Stimulated activated naive CD8-positive, alpha-beta T cell treated with anti-CD3 and anti-CD28 coated beads, Interleukin-15, amount 100 ng/mL, for 72 hours (primary cell): ENCODE measurements around the gene LRRIQ4.
A peak's percentile ranks its signal among the peaks of the same experiment; 100 is the strongest.

Source experiments
- ATAC-seq: fragments of 150-1000 bp; cut with Tn5 transposase; 2 replicates; pipeline ENCODE4 v1.10.0; 2021; ENCODE audit warnings: mild to moderate bottlenecking, moderate library complexity
- DNase-seq, 2 donors: peaks; one replicate each; pipeline ENCODE4 v3.0.0; 2021 to 2022
- H3K27ac Mint-ChIP-seq, 2 donors: one replicate each; pipeline ENCODE4 v1.8.0; 2022; ENCODE audit warnings: mild to moderate bottlenecking in 2 of 2, mixed read lengths in 2 of 2, moderate library complexity in 2 of 2
- H3K27me3 Mint-ChIP-seq: one replicate; pipeline ENCODE4 v1.8.0; 2022; ENCODE audit warnings: mixed read lengths
- H3K4me1 Mint-ChIP-seq: one replicate; pipeline ENCODE4 v1.8.0; 2022; ENCODE audit warnings: mild to moderate bottlenecking, mixed read lengths
- H3K4me3 Mint-ChIP-seq, 2 donors: one replicate each; pipeline ENCODE4 v1.8.0; 2022; ENCODE audit warnings: mild to moderate bottlenecking in 2 of 2, mixed read lengths in 2 of 2, moderate library complexity in 1 of 2
- H3K9me3 Mint-ChIP-seq, 2 donors: one replicate each; pipeline ENCODE4 v1.8.0; 2022; ENCODE audit warnings: mixed read lengths in 2 of 2

LRRIQ4 gene

GRCh38 chr3:169787791-169788190 lies 24.9 kb upstream of the LRRIQ4 start:
- Mint-ChIP-seq H3K4me1 (no peaks in the 10 kb centered on the region), H3K4me3 (no peak overlapping the region), H3K27me3 (no peaks in the 10 kb centered on the region), H3K9me3 (no peaks in the 10 kb centered on the region), H3K27ac (no peak overlapping the region)
- no peak for ATAC-seq
- no peak for DNase-seq

GRCh38 chr3:169790219-169790618 lies 22.5 kb upstream of the LRRIQ4 start:
- Mint-ChIP-seq H3K27me3 (no peaks in the 10 kb centered on the region), H3K4me1 (no peaks in the 10 kb centered on the region), H3K27ac (peak overlapping the region in 1 of 2 donors; percentile 38), H3K4me3 (no peak overlapping the region), H3K9me3 (no peaks in the 10 kb centered on the region)
- ATAC-seq (no peak), DNase-seq (no peak)

DNA sequence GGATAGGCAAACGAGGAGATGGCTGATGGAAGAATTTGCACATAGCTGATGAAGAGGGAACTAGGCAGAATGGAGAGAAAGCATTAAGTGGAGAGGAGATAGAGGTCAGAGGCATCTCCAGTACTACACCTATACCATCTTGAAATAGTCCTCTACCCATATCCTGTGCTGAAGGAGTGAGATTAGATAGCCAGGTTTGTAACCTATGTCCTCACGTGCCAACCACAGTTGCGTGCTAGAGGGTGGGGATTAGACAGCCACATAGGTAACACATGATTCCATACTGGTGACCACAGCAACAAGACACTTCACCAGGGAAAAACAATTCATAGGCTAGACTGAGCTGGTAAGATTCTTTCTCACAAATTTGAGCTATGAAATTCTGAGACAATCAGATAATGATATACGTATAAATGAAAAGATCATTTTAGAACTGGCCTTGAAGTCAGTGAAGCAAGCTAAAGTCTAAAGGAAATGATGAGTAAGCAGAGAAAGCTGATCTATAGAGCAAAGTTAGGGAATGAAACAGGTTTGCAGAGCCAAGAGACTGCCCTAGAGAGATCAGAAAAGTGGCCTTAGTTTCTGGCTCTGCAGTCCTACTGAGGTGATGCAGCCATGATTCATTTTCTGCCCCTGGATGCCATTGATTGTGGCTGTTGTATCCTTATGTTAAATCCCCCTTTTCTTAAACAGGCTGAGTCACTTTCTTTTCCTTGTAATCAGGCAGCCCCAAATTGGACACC lies 21.8 kb upstream of the LRRIQ4 start:
- ATAC-seq: no peak
- H3K9me3 Mint-ChIP-seq: no peaks in the 10 kb centered on the region

GRCh38 chr3:169792359-169792758 lies 20.3 kb upstream of the LRRIQ4 start:
- ATAC-seq (no peak), DNase-seq (no peak)
- H3K27ac Mint-ChIP-seq: no peak overlapping the region
- no peaks in the 10 kb centered on the region for H3K27me3 Mint-ChIP-seq
- no peaks in the 10 kb centered on the region for H3K9me3 Mint-ChIP-seq
- H3K4me3 Mint-ChIP-seq: no peak overlapping the region
- no peaks in the 10 kb centered on the region for H3K4me1 Mint-ChIP-seq

More for the DNA sequence above, 21.8 kb upstream of the LRRIQ4 start:
- DNase-seq: no peak
- no peaks in the 10 kb centered on the region for H3K4me1 Mint-ChIP-seq
- H3K27ac Mint-ChIP-seq: no peak overlapping the region
- no peaks in the 10 kb centered on the region for H3K27me3 Mint-ChIP-seq
- no peak overlapping the region for H3K4me3 Mint-ChIP-seq

- Mint-ChIP-seq H3K27me3 (no peaks in the 10 kb centered on the region), H3K9me3 (no peaks in the 10 kb centered on the region), H3K4me1 (peaks cover 6% of the 10 kb centered on the region), H3K27ac (no peak overlapping the region), H3K4me3 (no peak overlapping the region)
- ATAC-seq (no peak), DNase-seq (no peak)
Measured at GRCh38 chr3:169804681-169805080, 8.0 kb upstream of the LRRIQ4 start.

DNA sequence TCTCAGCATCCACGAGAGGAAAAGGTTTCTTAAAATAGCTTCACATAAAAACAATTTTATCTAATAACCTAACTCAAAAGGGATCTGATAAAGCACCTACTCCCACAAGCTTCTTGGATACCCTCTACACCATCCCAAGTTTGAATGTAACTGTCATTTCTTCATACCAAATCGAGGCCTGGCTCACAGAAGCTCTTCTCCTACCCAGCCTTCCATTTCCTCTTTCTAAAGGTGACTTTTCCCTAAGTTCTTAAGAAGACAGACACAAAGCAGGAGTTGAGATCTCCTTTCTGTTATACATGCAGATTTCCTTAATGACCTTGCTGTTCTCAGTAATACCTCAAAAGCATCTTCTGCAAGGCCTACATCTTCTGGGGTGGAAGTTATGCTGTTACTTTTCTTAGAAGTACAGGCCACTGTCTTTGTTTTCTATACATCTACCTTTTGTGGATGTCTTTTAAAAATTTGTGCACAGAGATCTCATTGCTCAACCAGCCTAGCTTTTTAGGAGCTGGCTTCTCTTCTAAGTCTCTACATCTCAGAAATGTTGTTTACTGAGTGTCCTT lies 3.4 kb upstream of the LRRIQ4 start:
- no peaks in the 10 kb centered on the region for H3K9me3 Mint-ChIP-seq
- no peak for ATAC-seq

GRCh38 chr3:169811631-169812331 lies 889 bp upstream of the LRRIQ4 start:
- Mint-ChIP-seq H3K9me3 (peaks cover 13 to 15% of the 10 kb centered on the region in 2 donors), H3K4me1 (peaks cover 35% of the 10 kb centered on the region), H3K27ac (peak overlapping the region; percentile 71 to 89), H3K4me3 (peak overlapping the region; percentile 89), H3K27me3 (peaks cover 10% of the 10 kb centered on the region)
- ATAC-seq (peak; percentile 42), DNase-seq (peak in 1 of 2 donors; percentile 5)

More for the DNA sequence above, 3.4 kb upstream of the LRRIQ4 start:
- DNase-seq: no peak
- H3K4me1 Mint-ChIP-seq: peaks cover 32% of the 10 kb centered on the region
- no peak overlapping the region for H3K27ac Mint-ChIP-seq
- peaks cover 10% of the 10 kb centered on the region for H3K27me3 Mint-ChIP-seq
- H3K4me3 Mint-ChIP-seq: no peak overlapping the region

DNA sequence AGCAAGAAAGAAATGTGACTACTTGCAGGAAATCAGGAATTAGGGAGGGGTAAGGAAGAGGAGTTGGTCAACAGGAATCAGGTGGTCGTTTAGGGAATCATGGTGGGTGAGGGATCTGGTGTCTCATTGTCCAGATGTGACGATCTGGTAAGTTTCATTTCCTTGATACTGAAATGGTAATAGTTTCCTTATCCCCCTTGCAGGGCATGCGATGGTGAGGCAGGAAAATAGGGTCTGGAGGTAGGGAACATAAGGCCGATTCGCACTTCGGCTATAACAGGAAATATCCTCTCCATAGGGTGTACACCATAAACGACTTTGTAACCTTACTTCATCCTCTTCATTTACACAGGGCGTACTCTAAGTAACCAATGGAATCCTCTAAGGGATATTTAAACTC lies 608 bp downstream of the LRRIQ4 start:
- ATAC-seq (no peak), DNase-seq (no peak)
- Mint-ChIP-seq H3K4me3 (peak overlapping the region; percentile 89), H3K27ac (peak overlapping the region in 1 of 2 donors; percentile 88), H3K9me3 (peaks cover 13 to 15% of the 10 kb centered on the region in 2 donors), H3K27me3 (peaks cover 15% of the 10 kb centered on the region), H3K4me1 (peaks cover 35% of the 10 kb centered on the region)

- ATAC-seq: peak; percentile 89
- Mint-ChIP-seq H3K4me1 (peaks cover 35% of the 10 kb centered on the region), H3K4me3 (peak overlapping the region; percentile 89), H3K27me3 (peaks cover 19% of the 10 kb centered on the region), H3K27ac (peak overlapping the region in 1 of 2 donors; percentile 87), H3K9me3 (peaks cover 13 to 15% of the 10 kb centered on the region in 2 donors)
- DNase-seq: peak; percentile 73 to 86
Measured at GRCh38 chr3:169813757-169814517, 1.3 kb downstream of the LRRIQ4 start.

- H3K4me1 Mint-ChIP-seq: peaks cover 29% of the 10 kb centered on the region
- peaks cover 20% of the 10 kb centered on the region for H3K27me3 Mint-ChIP-seq
- no peak overlapping the region for H3K4me3 Mint-ChIP-seq
- no peak overlapping the region for H3K27ac Mint-ChIP-seq
- peaks cover 13 to 15% of the 10 kb centered on the region in 2 donors for H3K9me3 Mint-ChIP-seq
- ATAC-seq: no peak
- no peak for DNase-seq
Measured at GRCh38 chr3:169815590-169816150, 3.0 kb downstream of the LRRIQ4 start.

GRCh38 chr3:169818316-169818715 lies 5.6 kb downstream of the LRRIQ4 start:
- no peak for ATAC-seq
- no peak overlapping the region for H3K27ac Mint-ChIP-seq
- H3K4me1 Mint-ChIP-seq: peaks cover 12% of the 10 kb centered on the region
- H3K27me3 Mint-ChIP-seq: peaks cover 29% of the 10 kb centered on the region
- no peak for DNase-seq
- peaks cover 13 to 15% of the 10 kb centered on the region in 2 donors for H3K9me3 Mint-ChIP-seq
- H3K4me3 Mint-ChIP-seq: no peak overlapping the region

- no peak for ATAC-seq
- H3K4me3 Mint-ChIP-seq: no peak overlapping the region
- no peak overlapping the region for H3K27ac Mint-ChIP-seq
- peaks cover 29% of the 10 kb centered on the region for H3K27me3 Mint-ChIP-seq
- H3K9me3 Mint-ChIP-seq: no peaks in the 10 kb centered on the region
- H3K4me1 Mint-ChIP-seq: no peaks in the 10 kb centered on the region
- DNase-seq: no peak
Measured at GRCh38 chr3:169822091-169822490, 9.4 kb downstream of the LRRIQ4 start.

- no peaks in the 10 kb centered on the region for H3K4me1 Mint-ChIP-seq
- DNase-seq: no peak
- H3K4me3 Mint-ChIP-seq: no peak overlapping the region
- ATAC-seq: no peak
- no peaks in the 10 kb centered on the region for H3K9me3 Mint-ChIP-seq
- H3K27me3 Mint-ChIP-seq: peaks cover 29% of the 10 kb centered on the region
- H3K27ac Mint-ChIP-seq: no peak overlapping the region
Measured at GRCh38 chr3:169822540-169822939, 9.9 kb downstream of the LRRIQ4 start.

DNA sequence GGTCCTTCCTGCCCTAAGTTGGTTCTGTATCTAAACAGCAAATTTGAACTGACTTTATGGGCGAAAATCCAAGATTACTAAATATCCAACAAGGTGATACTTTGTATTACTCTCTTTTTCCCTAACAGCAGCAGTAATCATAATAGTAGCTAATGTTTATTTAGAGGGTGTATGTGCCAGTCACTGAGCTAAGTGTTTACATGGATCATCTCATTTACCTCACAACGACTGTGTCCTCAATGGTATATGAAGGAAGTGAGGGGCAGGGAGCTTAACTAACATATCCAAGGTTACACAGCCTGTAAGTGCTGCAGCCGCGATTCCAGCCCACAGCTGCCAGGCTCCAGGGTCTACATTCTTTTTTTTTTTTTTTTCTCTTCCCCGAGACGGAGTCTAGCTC lies 10.3 kb downstream of the LRRIQ4 start:
- H3K27ac Mint-ChIP-seq: no peak overlapping the region
- H3K9me3 Mint-ChIP-seq: no peaks in the 10 kb centered on the region
- H3K4me1 Mint-ChIP-seq: no peaks in the 10 kb centered on the region
- H3K4me3 Mint-ChIP-seq: no peak overlapping the region
- no peak for ATAC-seq
- no peak for DNase-seq
- peaks cover 26% of the 10 kb centered on the region for H3K27me3 Mint-ChIP-seq

DNA sequence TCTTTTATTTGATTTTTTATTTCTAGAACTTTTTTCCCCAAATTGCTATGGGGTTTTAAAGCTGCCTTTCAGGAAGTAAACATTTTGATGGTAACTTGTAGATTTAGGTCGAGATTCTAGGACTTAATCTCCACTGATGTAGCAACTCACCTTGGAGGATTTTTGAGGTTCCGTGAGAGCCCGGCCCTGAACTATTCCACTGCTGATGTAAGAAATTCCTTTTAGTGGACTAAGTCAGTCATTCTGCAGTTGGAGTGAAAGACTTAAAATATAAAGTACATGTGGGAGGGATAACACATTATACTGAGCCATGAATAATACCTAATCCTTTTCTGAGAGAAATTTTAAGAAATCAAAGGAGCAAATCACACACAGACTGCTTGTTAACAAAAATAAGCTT lies 12.6 kb downstream of the LRRIQ4 start:
- Mint-ChIP-seq H3K27me3 (peaks cover 20% of the 10 kb centered on the region), H3K4me1 (peaks cover 8% of the 10 kb centered on the region)
- ATAC-seq: no peak

More for the DNA sequence above, 12.6 kb downstream of the LRRIQ4 start:
- DNase-seq: no peak
- H3K4me3 Mint-ChIP-seq: no peak overlapping the region
- H3K27ac Mint-ChIP-seq: no peak overlapping the region
- H3K9me3 Mint-ChIP-seq: no peaks in the 10 kb centered on the region
